AG04450 (cell line): ENCODE measurements around the gene LANCL2. TPM values are rescaled to one million over a fixed set of nuclear protein-coding genes. Genes with fewer than 3 reads are reported as not detected.

Source experiments
- CTCF ChIA-PET: fragments of 300-600, 350-600 bp; formaldehyde crosslinking; extraction: SDS; loops from one replicate; lab custom pipeline; 2022; ENCODE audit warnings: antibody characterized with exemption, inconsistent platforms; lab: Charles Lee
- POLR2A ChIA-PET: fragments of 350-600 bp; formaldehyde crosslinking; extraction: SDS; loops from one replicate; lab custom pipeline; 2021; ENCODE audit warnings: antibody characterized with exemption, inconsistent platforms; lab: Yijun Ruan, JAX
- DNase-seq: peaks from one replicate; pipeline ENCODE4 v3.0.0-alpha.2; 2011; ENCODE audit warnings: low read depth, low spot score
- H3K27ac ChIP-seq: one replicate; pipeline ENCODE4 v1.5.1; 2012; ENCODE audit warnings: low read depth, low read length, control low read depth
- H3K27me3 ChIP-seq: one replicate; pipeline ENCODE4 v1.6.0; 2012; ENCODE audit warnings: low read length; ENCODE audit not compliant: control insufficient read depth, insufficient read depth
- H3K4me3 ChIP-seq: 2 replicates; pipeline ENCODE4 v1.5.1; 2011; ENCODE audit warnings: mild to moderate bottlenecking, low read depth, low read length, control low read depth
- H3K9me3 ChIP-seq: 2 replicates; pipeline ENCODE4 v1.5.1; 2012; ENCODE audit warnings: low read length; ENCODE audit not compliant: control insufficient read depth, insufficient read depth
- CTCF ChIP-seq: IDR thresholded peaks from 2 replicates; pipeline ENCODE4 v1.5.1; 2011; ENCODE audit warnings: low read depth, low read length, control low read depth, inconsistent platforms
- polyA plus RNA-seq: library from polyadenylated mRNA; depleted of rRNA; stranded (reverse); fragments of >200 nt; gene quantifications from 2 replicates; pipeline ENCODE4 v1.2.3, GENCODE V29; 2011

Gene LANCL2
- polyA plus RNA-seq, 1 experiment: 16.9 TPM

GRCh38 chr7:55464422-55464821 is 99.3 kb downstream of the LANCL2 start:
- no peak for TF ChIP-seq CTCF
- CTCF ChIA-PET: no interaction called here

GRCh38 chr7:55465691-55466090 is 100.6 kb downstream of the LANCL2 start:
- Histone ChIP-seq H3K27ac (no peak overlapping the region), H3K4me3 (no peak overlapping the region), H3K9me3 (peaks cover 19% of the 10 kb centered on the region), H3K27me3 (no peaks in the 10 kb centered on the region)
- DNase-seq: no peak
- ChIA-PET POLR2A (no interaction called here), CTCF (no interaction called here)
- no peak for TF ChIP-seq CTCF

More at GRCh38 chr7:55464422-55464821, 99.3 kb downstream of the LANCL2 start:
- Histone ChIP-seq H3K9me3 (peaks cover 19% of the 10 kb centered on the region), H3K27me3 (no peaks in the 10 kb centered on the region), H3K27ac (no peak overlapping the region), H3K4me3 (no peak overlapping the region)
- POLR2A ChIA-PET: no interaction called here
- DNase-seq: no peak

- H3K4me3 ChIP-seq: no peak overlapping the region
Measured at GRCh38 chr7:55467047-55467593, 102.0 kb downstream of the LANCL2 start.

GRCh38 chr7:55468495-55468894 is 103.4 kb downstream of the LANCL2 start:
- ChIA-PET CTCF (interaction anchor here (1.1 to 1.3 kb wide), 2 partner anchors 53 to 195 kb away, joined by 3 to 6 read pairs; no protein-coding TSS in a partner anchor), POLR2A (no interaction called here)
- no peak for DNase-seq

More at GRCh38 chr7:55467047-55467593, 102.0 kb downstream of the LANCL2 start:
- no peak for DNase-seq
- no peak overlapping the region for H3K27ac ChIP-seq
- ChIA-PET POLR2A (no interaction called here), CTCF (interaction anchor here (1.0 to 1.7 kb wide), 2 partner anchors 52 to 187 kb away, joined by 3 to 5 read pairs; no protein-coding TSS in a partner anchor)
- peaks cover 19% of the 10 kb centered on the region for H3K9me3 ChIP-seq
- no peak for TF ChIP-seq CTCF
- no peaks in the 10 kb centered on the region for H3K27me3 ChIP-seq

More at GRCh38 chr7:55468495-55468894, 103.4 kb downstream of the LANCL2 start:
- H3K9me3 ChIP-seq: peaks cover 13% of the 10 kb centered on the region
- H3K4me3 ChIP-seq: no peak overlapping the region
- no peak for TF ChIP-seq CTCF
- no peak overlapping the region for H3K27ac ChIP-seq
- no peaks in the 10 kb centered on the region for H3K27me3 ChIP-seq
